HG02938 (cell line): Measurements from ENCODE around the gene PIM3.

ENCODE experiments used
- ATAC-seq: cut with Tn5 transposase; IDR thresholded peaks from one replicate; pipeline ENCODE4 v1.9.1; 2021; ENCODE audit warnings: mild to moderate bottlenecking, moderate library complexity; ENCODE audit not compliant: unreplicated experiment

PIM3 gene

DNA sequence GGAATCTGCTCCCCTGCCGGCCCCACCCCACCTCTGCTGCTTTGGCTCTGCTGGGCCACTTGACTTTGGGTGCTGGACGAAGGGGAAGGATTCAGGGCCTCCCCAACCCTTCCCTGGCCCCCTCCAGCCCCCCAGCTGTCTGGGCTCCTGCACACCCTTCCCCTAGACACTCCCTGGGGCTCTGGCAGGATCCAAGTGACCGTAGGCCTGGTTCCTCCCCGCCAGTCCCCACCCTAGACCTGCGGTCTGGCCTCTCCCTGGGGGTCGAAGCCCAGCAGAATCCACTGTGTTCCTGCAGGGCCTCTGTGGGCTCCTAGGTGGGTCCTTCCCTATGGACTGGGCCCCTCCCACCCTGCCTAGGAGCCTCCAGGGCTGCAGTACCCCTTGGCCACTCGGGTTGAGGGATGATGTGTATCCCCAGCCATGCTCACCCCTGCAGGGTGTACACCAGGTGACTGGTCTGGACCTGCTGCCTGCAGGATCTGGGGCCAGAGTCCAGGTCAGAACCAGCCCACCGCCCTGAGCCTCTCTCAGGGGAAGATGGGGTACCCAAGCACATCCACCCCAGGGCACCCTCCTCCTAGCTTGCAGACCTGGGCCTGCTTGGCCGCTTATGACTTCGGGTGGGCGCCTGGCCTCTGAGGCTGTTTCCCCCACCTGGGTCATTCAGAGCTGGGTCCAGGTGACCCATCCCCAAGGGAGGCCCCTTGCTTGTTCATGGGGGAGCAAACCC, 5.6 kb downstream of the PIM3 start:
- ATAC-seq: no peak

DNA sequence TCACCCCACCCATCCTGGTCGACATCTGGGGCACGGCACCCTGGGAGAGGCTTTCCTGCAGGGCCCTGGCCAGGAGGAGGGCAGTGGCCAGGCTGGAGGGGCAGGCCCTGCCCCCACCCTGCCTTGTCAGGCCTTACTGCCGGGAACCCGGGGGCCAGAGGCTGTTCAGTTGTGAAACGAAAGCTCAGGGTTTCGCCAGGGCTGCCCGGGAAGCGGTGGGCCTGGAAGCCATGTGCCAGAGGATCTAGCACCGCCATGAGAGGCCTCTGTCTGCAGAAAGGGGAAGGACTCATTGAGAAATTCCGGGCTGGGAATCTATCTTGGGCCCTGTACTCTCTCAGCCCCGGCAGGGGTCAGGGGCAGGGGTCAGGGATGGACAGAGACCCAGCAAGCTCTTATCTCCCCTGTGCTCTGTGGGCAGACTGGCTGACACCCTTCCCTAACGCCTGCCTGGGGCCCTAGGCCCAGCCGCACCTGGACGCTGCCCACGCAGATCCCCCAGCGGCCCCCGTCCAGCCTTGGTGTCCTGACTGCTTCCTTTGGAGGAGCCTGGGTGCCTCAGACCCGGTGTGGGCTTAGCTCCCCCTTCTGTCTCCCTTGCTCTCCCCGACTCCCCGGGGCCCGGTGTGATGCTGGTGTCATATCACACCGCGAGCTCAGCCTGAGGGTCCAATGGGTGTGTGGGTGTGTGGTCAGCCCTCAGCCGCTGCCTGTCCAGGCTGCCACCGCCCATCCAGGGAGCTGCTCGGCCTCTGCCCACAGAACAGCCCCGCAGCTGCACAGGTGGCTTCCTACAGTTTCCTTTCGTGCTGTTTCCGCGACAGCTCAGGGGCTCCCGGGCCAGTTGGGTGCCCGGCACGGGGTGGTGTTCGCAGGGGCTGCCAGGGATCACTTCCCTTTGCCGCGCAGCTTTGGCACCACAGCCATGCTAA, 6.5 kb downstream of the PIM3 start:
- ATAC-seq: no peak

DNA sequence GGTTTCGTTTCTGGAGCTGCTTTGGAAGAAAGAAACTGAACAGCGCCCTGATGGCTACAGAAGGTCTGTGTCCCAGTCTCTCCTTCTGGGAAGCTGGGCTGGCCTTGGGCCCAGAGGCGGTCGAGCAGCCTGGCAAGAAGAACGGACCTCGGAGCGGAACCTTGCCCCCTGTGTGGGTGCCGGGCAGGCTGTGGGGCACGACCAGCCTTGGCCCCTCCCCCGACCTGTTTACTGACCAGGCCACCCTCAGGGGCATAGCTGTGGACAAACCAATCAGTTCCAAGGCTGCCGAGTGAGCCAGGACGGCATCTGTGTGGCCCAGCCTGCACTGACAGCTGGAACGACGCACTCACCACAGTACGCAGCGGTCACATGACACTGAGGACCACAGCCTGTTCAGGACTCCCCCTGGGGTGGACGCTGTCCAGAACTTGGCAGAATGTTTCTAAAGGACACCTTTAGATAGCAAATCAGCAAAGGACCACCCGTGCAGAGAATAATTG, 7.2 kb downstream of the PIM3 start:
- no peak for ATAC-seq

DNA sequence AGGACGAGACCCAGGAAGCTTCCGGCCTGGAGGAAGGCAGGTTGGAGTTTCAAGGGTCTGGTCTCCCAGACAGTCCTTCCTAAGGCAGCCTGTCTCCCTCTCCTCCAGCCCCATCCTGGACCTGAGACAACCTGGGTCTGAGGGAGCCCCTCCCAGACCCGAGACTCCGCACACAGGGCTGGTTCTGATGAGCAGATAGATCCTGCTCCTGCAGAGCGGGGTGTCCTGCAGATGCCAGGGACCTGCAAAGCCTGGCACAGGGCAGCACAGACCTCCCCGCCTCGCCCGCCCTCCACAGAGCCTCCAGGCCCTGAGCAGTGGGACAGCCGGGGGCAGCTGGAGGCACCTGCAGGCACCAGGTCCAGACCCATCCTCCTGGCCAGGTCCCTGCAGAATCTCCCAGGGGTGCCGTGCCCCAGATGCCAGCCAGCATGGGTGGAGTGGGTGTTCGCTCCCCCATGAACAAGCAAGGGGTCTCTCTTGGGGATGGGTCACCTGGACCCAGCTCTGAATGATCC, 7.8 kb downstream of the PIM3 start:
- ATAC-seq: no peak

DNA sequence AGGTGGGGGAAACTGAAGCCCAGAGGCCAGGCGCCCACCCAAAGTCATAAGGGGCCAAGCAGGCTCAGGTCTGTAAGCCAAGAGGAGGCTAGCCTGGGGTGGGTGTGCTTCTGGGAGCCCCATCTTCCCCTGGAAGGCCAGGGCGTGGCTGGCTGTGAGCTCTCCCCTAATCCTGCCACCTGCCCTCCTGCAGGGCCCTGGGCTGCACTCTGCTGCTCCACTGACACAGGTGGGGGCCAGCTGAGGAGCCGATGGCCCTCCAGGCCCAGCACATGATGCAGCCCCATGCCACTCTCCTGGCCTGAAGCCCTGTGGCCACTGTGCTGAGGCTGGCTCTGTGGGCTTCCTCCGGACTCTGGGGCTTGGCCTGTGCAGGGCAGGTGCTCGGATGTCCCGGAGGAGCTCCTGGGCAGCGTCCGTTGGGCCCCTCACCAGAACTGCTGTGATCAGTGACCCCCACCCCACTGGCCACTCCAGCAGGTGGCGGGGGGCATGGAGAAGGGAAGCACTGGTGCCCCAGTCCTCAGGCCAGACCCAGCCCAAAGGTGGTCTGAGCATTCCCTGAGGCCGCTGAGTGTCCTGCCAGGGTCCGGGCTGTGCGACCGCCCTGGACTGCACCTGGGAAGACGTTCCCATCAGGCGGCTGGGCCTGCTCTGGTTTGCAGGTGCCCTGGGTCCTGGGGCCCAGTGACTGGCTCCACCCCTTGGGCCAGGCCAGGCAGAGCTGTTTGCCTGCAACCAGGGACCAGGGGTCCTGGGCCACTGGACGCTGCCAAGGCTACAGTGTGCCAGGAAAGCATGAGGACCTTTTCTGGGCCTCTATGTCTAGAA, 8.5 kb downstream of the PIM3 start:
- ATAC-seq: no peak

DNA sequence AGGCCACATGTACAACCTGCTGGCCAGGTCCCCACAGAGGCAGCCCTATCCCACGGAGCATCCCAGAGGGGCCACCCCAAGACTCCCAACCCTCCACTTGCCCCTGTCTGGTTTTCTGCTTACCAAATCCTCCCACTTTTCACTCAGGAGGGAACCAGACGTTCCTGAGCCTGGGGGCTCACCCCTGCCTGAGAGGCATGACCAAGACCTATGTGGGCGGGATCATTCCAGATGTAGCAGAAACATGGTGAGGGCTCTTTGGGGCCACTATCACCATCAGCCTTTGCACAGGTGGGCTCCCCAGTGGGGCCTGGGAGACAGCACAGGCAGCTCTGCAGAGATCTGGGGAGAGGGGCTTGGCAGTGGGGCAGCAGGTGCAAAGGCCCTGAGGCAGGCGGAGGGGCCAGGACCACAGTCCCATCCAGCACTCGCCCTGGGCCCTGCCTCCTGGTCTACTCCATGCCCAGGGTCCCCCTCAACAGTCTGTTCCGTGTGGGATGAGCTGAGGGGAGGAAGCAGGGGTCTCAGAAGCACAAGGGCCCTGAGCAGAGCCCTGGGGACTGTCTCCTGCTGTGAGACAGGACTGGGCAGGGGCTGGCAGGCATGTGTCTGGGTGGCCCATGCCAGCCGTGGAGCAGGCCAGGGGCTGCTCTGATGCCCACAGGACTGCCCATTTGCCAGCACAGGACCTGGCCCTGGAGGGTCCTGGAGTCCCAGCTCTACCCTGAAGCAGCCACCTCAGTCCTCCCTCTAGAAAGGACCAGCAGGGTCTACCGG, 9.4 kb downstream of the PIM3 start:
- ATAC-seq: no peak

DNA sequence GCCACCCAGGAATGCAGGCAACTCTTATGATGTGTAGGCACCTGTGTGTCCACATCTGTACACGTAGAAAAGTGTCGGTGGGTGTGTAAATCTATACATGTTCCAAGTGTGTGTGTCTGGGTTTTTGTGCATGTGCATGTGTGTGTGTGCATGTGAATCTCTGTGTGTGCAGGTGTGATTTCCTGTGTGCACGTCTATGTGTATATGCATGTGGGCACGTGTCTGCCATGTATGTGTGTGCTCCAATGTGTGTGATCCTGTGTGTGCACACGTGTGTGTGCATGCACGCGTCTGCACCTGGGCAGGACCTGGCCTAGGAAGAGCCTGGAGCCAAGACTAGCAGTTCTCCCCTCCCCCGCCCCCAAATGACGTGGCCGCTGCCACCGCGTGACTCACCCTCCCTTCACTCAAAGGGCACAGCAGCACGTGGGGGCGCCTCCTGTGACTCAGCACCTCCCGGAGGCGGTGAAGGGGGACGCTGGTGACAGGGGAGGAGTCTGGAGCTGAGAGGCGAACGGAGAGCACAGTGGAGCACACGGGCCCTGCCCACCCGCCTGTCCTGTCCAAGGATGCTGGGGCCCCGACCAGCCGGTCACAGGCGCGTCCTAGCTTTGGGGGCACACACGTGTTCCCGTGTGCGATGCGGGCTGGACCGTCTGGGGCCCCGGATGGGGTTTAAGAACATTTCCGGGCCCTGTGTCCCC, 10.1 kb downstream of the PIM3 start:
- peak; percentile 63 for ATAC-seq

DNA sequence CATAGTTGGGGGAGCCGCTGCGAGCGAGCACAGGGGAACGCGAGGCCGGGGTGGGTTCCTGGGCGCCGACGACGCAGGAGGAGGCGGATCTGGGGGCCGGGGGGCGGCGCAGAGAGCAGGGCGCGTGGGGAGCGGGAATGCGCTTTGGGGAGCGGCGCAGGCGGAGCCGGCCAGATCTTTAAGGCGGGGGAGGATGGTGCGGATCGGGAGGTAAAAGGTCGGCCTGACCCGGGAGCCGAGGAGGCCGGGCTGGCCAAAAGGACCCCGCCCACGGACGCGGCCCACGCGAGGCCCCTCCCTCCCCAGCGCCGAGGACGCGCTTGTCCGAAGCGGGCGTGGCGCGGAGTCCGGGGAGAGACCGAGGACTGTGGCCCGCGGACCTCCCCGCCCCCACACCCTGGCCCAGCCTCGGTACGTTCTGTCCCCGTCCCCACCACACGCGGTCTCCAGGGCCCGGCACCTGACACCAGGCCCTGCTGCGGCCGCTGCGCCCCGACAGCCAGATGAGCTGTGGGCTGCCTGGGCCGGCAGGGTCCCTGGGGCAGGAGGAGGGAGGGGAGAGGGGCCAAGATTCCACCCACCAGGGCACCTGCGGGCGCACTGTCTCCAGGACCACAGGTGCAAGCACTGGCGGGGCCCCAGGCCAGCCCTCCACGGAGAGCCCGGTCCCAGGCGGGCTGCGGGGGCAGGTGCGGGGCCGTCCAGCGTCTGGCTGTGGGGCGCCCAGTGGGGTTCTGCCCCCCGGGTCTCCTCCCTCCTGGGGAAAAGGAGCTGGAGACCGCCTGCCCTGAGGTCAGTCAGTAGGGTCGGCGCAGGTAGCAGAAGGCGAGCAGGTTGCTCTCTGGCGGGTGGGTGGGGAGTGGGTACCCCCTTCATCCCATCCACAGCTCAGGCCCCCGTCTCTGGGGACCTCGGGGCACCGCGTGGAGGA, 10.9 kb downstream of the PIM3 start:
- ATAC-seq: peak; percentile 22

DNA sequence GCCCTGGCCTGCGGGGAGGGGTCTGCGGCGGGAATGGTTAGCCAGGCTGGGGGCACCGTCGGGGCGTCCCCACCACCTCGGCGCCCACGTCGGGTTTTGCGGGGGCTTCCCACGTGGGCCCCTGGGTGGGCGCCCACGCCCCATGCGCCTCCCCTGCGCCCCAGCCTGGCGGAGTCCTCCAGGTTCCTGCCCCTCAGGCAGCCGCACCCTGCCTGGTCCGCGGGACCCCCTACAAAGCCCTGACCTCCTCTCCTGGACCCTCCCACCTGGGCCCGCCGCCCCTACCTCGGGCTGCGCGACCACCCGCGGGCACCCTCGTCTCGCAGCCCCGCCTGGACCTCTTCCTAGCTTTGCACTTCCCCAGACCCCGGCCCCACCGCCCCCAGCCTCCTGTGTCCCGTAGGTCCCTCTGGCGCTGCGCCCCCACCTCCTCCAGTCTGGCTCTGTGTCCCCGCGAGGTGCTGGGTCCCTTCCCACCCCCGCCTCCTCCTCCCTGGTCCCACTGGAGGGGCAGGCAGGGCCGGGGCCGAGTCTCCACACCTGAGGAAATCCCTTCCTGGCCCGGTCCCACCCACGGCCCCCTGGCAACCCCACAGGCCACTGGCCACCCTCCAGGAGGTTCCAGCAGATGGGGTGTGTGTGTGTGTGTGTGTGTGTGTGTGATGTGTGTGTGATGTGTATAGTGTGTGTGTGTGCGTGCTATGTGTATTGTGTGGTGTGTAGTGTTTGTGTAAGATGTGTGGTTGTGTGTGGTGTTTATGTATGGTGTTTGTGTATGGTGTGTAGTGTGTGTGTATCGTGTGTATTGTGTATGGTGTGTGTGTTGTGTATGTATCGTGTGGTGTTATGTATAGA, 11.8 kb downstream of the PIM3 start:
- ATAC-seq: no peak

DNA sequence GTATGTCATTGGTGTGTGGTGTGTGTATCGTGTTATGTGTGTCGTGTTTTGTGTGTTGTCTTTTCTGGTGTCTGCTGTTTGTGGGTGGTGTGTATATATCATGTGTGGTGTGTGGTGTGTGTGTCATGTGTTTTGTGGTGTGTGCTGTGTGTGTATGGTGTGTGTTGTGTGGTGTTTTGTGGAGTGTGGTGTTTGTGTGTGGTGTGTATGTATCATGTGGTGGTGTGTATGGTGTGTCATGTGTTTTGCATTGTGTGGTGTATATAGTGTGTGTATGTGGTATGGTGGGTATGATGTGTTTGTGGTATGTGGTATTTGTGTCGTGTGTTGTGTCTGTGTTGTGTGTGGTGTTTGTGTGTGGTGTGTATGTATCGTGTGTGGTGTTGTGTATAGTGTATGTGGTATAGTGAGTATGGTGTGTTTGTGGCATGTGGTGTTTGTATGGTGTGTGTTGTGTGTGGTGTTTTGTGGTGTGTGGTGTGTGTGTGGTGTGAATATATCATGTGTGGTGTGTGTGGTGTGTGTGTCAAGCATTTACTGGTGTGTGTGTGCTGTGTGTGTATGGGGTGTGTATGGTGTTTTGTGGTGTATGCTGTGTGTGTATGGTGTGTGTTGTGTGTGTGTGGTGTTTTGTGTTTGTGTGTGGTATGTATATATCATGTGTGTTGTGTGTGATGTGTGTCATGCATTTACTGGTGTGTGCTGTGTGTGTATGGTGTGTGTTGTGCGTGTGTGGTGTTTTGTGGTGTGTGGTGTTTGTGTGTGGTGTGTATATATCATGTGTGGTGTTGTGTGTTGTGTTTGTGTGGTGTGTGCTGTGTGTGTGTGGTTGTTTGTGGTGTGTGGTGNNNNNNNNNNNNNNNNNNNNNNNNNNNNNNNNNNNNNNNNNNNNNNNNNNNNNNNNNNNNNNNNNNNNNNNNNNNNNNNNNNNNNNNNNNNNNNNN, 12.7 kb downstream of the PIM3 start:
- no peak for ATAC-seq

DNA sequence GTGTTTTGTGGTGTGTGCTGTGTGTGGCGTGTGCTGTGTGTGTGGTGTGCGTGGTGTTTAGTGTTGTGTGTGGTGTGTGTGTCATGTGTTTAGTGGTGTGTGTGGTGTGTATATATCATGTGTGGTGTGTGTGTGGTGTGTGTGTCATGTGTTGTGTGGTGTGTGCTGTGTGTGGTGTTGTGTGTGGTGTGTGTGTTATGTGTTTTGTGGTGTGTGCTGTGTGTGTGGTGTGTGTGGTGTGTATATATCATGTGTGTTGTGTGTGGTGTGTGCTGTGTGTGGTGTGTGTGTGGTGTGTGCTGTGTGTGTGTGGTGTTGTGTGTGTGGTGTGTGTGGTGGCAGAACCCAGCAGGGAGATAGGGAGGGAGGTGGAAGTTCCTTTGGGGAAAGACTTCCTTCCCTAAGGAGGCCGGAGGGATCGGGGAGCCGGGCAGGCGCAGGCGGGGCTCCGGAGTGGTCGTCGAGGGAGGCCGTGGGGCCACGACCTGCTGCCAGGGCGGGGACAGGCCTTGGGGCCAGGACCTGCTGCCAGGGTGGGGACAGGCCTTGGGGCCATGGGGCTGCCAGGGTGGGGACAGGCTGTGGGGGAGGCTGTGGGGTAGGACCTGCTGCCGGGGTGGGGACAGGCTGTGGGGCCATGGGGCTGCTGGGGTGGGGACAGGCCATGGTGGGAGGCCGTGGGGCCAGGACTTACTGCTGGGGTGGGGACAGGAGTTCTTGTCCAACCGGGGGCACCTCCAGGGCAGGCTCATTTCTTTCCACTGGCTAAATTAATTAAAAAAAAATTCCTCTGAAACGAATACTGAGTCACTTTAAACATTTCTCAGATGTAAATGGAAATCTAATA, 15.2 kb downstream of the PIM3 start:
- ATAC-seq: no peak

DNA sequence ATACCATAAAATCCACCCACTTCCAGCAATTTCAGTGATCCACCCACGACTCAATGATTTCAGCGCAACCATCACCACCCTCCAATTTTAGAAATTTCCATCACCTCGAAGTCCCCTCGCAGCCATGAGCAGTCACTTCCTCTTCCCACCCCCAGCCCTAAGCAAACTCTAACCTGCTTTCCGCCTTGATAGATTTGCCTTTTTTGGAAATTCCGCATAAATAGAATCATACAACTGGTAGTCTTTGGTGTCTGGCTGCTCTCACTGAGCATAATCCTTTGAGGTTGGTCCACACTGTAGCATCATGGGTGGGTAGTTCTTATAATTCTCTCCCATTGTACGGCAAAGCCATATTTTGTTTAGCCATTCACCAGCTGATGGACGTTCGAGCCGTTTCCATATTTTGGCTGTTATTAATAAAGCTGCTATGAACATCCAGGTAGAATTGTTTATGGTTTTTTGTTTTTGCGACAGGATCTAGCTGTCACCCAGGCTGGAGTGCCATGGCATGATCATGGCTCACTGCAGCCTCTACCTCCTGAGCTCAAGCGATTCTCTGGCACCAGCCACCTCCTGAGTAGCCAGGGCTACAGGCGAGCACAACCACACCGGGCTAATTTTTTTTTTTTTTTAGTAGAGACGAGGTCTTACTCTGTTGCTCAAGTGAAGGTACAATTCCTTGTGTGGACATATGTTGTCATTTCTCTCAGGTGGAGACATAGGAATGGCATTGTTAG, 16.0 kb downstream of the PIM3 start:
- ATAC-seq: no peak

DNA sequence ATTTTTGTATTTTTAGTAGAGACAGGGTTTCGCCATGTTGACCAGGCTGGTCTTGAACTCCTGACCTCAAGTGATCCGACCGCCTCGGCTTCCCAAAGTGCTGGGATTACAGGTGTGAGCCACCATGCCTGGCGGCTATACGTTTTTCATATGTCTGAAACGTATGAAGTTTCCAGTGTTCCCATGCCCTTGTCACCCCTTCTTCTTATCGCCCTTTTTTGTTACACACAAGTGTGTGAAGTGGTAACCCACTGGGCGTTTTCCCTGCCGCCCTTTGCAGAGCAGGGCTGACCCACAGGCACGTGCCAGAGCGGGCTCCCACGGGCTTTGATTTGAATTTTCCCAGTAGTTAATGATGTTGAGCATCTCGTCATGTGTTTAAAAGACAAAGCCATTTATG, 17.0 kb downstream of the PIM3 start:
- no peak for ATAC-seq

DNA sequence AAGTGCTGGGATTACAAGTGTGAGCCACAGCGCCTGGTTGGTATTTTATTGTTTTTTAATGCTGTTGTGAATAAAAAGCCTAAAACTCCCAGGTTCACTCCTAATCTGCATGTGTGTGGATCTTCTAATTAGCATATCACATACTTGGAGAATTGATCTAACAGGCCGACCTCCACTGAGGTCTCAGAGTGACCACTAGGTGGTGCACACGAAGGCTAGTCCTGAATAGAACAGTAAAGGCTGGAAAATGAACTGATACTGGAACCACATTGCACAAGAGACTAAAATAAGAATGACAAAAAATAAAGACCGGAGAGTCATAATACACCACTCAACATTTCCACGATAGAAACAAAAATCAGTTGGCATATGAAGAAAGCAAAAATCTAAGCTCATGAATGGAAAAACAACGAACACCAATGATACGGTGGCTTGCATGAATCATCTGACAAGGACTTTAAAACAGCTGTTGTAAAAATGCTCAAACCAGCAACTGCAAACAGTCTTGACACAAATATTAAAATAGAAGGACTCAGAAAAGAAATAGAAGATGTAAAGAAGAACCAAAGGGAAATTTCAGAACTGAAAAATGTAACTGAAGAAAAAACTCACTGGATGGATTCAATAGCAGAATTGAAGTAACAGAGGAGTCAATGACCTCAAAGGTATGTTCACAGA, 19.2 kb downstream of the PIM3 start:
- ATAC-seq: no peak
